ENCODE data around the gene RPAP3.
"Not testable (repeated sequence)": the region's sequence is repeated elsewhere in the genome, so short reads cannot be mapped to it uniquely, and the experiment has no call there.

The RPAP3 gene

DNA sequence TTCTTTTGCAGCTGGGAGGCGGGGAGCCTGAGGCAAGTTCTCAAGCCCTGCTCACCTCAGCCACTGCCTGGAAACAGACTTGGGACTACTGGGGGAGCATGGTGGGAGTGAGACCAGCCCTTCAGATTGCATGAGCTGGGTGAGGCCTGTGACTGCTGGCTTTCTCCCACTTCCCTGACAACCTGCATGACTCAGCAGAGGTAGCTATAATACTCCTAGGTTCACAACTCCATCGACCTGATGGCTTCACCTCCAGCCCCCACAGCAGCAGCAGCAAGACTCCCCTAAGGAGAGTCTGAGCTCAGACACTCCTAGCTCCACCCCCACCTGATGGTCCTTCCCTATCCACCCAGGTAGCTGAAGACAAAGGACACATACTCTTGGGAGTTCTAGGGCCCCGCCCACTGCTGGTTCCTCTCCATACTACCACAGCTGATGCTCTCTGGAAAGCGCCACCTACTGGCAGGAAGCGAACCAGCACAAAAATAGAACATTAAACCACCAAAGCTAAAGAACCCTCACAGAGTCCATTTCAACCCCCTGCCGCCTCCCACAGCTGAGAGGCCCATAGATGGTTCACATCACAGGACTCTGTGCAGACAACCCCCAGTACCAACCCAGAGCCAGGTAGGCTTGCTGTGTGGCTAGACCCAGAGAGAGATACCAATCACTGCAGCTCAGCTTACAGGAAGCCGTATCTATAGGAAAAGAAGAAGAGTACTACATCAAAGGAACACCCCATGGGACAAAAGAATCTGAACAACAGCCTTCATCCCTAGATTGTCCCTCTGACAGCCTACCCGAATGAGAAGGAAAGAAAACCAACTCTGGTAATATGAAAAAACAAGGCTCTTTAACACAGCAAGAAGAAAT lies 68.7 kb downstream of the RPAP3 start:
- no peak overlapping the region for H3K27ac Mint-ChIP-seq
- H3K4me3 Mint-ChIP-seq, result no peak overlapping the region
- H3K27me3 Mint-ChIP-seq (ENCODE audit: low read depth), result no peaks in the 10 kb centered on the region
- peaks cover 38% of the 10 kb centered on the region for H3K36me3 Mint-ChIP-seq (ENCODE audit: low read depth)
- peaks cover 4% of the 10 kb centered on the region for H3K4me1 Mint-ChIP-seq (ENCODE audit: low read depth)
- H3K9me3 Mint-ChIP-seq, result peaks cover 34% of the 10 kb centered on the region

DNA sequence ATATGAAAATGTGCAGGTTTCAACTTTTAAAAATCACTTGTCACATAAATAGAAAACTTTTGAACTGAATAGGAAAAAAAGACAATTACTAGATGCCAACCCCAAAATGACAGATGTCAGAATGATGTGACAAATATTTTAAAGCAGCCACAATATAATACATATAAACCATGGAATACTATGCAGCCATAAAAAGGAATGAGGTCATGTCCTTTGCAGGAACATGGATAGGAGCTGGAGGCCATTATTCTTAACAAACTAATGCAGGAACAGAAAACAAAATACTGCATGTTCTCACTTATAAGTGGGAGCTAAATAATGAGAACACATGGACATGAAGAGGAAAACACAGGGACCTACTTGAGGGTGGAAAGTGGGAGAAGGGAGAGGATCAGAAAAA lies 70.1 kb downstream of the RPAP3 start:
- Mint-ChIP-seq H3K9me3 (peaks cover 29% of the 10 kb centered on the region), H3K36me3 (ENCODE audit: low read depth) (peaks cover 36% of the 10 kb centered on the region)
- not testable (repeated sequence) for H3K4me3 Mint-ChIP-seq; H3K4me1 Mint-ChIP-seq (ENCODE audit: low read depth); H3K27ac Mint-ChIP-seq; H3K27me3 Mint-ChIP-seq (ENCODE audit: low read depth)

DNA sequence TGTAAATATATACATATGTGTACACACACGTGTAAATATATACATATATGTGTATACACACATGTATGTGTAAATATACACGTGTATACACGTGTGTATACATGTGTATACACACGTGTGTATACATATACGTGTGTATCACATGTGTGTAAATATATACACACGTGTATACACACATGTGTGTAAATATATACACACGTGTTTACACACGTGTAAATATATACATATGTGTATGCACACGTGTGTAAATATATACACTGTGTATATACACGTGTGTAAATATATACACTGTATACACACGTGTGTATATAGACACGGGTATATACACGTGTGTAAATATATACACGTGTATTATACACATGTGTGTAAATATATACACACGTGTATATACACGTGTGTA lies 71.7 kb downstream of the RPAP3 start:
- no peaks in the 10 kb centered on the region for H3K4me1 Mint-ChIP-seq (ENCODE audit: low read depth)

GRCh38 chr12:47621960-47622359 lies 83.9 kb downstream of the RPAP3 start:
- Mint-ChIP-seq H3K36me3 (ENCODE audit: low read depth) (peaks cover 28% of the 10 kb centered on the region), H3K4me3 (no peak overlapping the region), H3K27ac (no peak overlapping the region), H3K4me1 (ENCODE audit: low read depth) (no peaks in the 10 kb centered on the region), H3K27me3 (ENCODE audit: low read depth) (no peaks in the 10 kb centered on the region), H3K9me3 (peaks cover 18% of the 10 kb centered on the region)

More for the DNA sequence above, 71.7 kb downstream of the RPAP3 start:
- Mint-ChIP-seq H3K27me3 (ENCODE audit: low read depth) (no peaks in the 10 kb centered on the region), H3K4me3 (no peak overlapping the region), H3K9me3 (peaks cover 27% of the 10 kb centered on the region), H3K27ac (no peak overlapping the region), H3K36me3 (ENCODE audit: low read depth) (peaks cover 40% of the 10 kb centered on the region)

GRCh38 chr12:47617476-47617875 lies 88.4 kb downstream of the RPAP3 start:
- H3K27me3 Mint-ChIP-seq (ENCODE audit: low read depth), result no peaks in the 10 kb centered on the region
- H3K4me3 Mint-ChIP-seq, result no peak overlapping the region
- no peaks in the 10 kb centered on the region for H3K4me1 Mint-ChIP-seq (ENCODE audit: low read depth)
- H3K36me3 Mint-ChIP-seq (ENCODE audit: low read depth), result peaks cover 14% of the 10 kb centered on the region
- no peak overlapping the region for H3K27ac Mint-ChIP-seq
- H3K9me3 Mint-ChIP-seq, result peaks cover 12% of the 10 kb centered on the region

DNA sequence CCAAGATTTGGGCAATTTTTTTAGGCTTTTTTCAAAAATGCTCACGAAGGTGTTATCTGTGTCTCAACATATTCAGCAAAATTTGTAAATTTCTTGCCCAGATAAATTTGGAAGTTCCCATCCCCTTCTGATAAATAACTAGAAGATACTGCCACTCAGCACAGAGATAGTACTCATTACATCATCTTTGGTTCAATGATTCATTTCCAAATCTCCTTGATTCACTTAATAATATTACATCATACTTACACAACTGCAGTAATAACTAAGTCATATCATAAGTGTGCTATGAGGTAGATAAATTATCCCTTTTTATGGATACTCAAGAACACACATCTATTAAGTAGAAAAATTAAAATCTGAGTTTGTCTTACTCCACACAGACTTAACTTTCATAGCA lies 89.4 kb downstream of the RPAP3 start:
- no peak overlapping the region for H3K4me3 Mint-ChIP-seq
- H3K27ac Mint-ChIP-seq, result no peak overlapping the region
- peaks cover 20% of the 10 kb centered on the region for H3K9me3 Mint-ChIP-seq
- H3K36me3 Mint-ChIP-seq (ENCODE audit: low read depth), result peaks cover 15% of the 10 kb centered on the region
- H3K27me3 Mint-ChIP-seq (ENCODE audit: low read depth), result no peaks in the 10 kb centered on the region
- H3K4me1 Mint-ChIP-seq (ENCODE audit: low read depth), result no peaks in the 10 kb centered on the region

DNA sequence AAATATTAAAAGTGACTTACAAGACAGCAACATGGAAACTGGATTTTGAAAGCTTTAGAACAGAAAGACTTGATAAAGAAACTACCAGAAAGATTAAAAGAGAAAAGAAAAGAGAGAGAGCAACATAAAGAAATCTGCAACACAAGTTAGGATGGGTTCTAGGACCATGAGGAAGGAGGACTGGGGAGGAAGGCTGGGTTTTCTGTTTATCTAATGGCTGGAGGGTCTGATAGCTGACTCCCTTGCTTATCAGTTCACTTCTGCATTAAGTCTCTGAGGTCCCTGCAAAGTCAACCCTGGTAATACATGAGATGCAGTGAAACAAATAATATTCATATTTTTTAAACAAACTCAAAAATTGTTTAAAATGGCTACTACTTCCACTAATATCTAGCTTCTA lies 90.1 kb downstream of the RPAP3 start:
- no peak overlapping the region for H3K4me3 Mint-ChIP-seq
- H3K36me3 Mint-ChIP-seq (ENCODE audit: low read depth), result peaks cover 15% of the 10 kb centered on the region
- H3K9me3 Mint-ChIP-seq, result peaks cover 22% of the 10 kb centered on the region
- H3K4me1 Mint-ChIP-seq (ENCODE audit: low read depth), result no peaks in the 10 kb centered on the region
- H3K27ac Mint-ChIP-seq, result no peak overlapping the region
- no peaks in the 10 kb centered on the region for H3K27me3 Mint-ChIP-seq (ENCODE audit: low read depth)

GRCh38 chr12:47614521-47614920 lies 91.3 kb downstream of the RPAP3 start:
- Mint-ChIP-seq H3K9me3 (peaks cover 26% of the 10 kb centered on the region), H3K27me3 (ENCODE audit: low read depth) (no peaks in the 10 kb centered on the region), H3K27ac (no peak overlapping the region), H3K36me3 (ENCODE audit: low read depth) (peaks cover 16% of the 10 kb centered on the region), H3K4me1 (ENCODE audit: low read depth) (no peaks in the 10 kb centered on the region), H3K4me3 (no peak overlapping the region)

DNA sequence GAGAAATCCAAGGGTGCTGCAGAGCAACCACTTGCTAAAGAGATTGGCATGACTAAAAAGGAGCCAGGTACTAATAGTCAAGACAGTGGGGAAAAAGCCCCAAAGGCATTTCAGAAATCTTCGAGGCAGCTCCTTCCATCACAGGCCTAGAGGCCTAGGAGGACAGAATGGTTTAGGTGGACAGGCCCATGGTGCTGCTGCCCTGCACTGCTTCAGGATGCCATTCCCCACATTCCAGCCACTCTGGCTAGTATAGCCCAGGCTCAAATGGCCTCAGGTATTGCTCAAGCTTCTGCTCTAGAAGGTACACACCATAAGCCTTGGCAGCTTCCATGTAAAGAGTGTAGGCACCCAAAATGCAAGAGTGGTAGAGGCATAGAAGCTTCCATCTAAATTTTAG lies 92.9 kb downstream of the RPAP3 start:
- no peak overlapping the region for H3K4me3 Mint-ChIP-seq
- H3K9me3 Mint-ChIP-seq, result peaks cover 31% of the 10 kb centered on the region
- no peaks in the 10 kb centered on the region for H3K27me3 Mint-ChIP-seq (ENCODE audit: low read depth)

GRCh38 chr12:47611906-47612305 lies 93.9 kb downstream of the RPAP3 start:
- no peak overlapping the region for H3K27ac Mint-ChIP-seq
- H3K27me3 Mint-ChIP-seq (ENCODE audit: low read depth), result no peaks in the 10 kb centered on the region
- H3K4me1 Mint-ChIP-seq (ENCODE audit: low read depth), result no peaks in the 10 kb centered on the region
- H3K9me3 Mint-ChIP-seq, result peaks cover 39% of the 10 kb centered on the region
- H3K4me3 Mint-ChIP-seq, result no peak overlapping the region
- peaks cover 16% of the 10 kb centered on the region for H3K36me3 Mint-ChIP-seq (ENCODE audit: low read depth)

More for the DNA sequence above, 92.9 kb downstream of the RPAP3 start:
- H3K4me1 Mint-ChIP-seq (ENCODE audit: low read depth), result no peaks in the 10 kb centered on the region
- peaks cover 8% of the 10 kb centered on the region for H3K36me3 Mint-ChIP-seq (ENCODE audit: low read depth)
- no peak overlapping the region for H3K27ac Mint-ChIP-seq

All from T-helper 1 cell treated with Interleukin-12 subunit alpha and Interleukin-12 subunit beta and Interleukin-4 antibody, amounts not matched to agents 30 μg/mL and 1 μg/mL, for 36 hours (primary cell).